IMR-90 (cell line): Measurements from ENCODE around the gene AATF. TPM values are rescaled to one million over a fixed set of nuclear protein-coding genes. Genes with fewer than 3 reads are reported as not detected.

Experiments
- CHD1 ChIP-seq: IDR thresholded peaks from 2 replicates; pipeline ENCODE4 v1.6.1; 2012; ENCODE audit warnings: low read depth, low read length, improper control_type of control experiment
- NFE2L2 ChIP-seq: fragments of 150-350 bp; IDR thresholded peaks from 2 replicates; pipeline ENCODE4 v1.6.1; 2016; ENCODE audit warnings: low read depth, mild to moderate bottlenecking, low read length
- POLR2A ChIP-seq: IDR thresholded peaks from 2 replicates; pipeline ENCODE4 v1.6.1; 2012; ENCODE audit warnings: mild to moderate bottlenecking, low read depth, low read length
- RFX5 ChIP-seq: IDR thresholded peaks from 2 replicates; pipeline ENCODE4 v1.8.0; 2012; ENCODE audit warnings: low read depth, mild to moderate bottlenecking, low read length, moderate library complexity
- USF2 ChIP-seq: fragments of 150-350 bp; IDR thresholded peaks from 2 replicates; pipeline ENCODE4 v1.6.1; 2017; ENCODE audit warnings: mild to moderate bottlenecking, antibody characterized with exemption, low read length, low read depth
- polyA plus RNA-seq, 3 experiments: library from polyadenylated mRNA; depleted of rRNA; stranded (reverse); fragments of >200 nt; gene quantifications; 2 replicates each; pipeline ENCODE4 v1.2.3, GENCODE V29; 2012; ENCODE audit warnings: low replicate concordance in 1 of 3
- total RNA-seq: library from RNA; depleted of rRNA; stranded (reverse); fragments of >200 nt; gene quantifications from 2 replicates; pipeline ENCODE4 v1.2.3, GENCODE V29; 2012

Gene AATF
- total and polyA plus RNA-seq, 2 of the 4 experiments (the other 2 are of a cell fraction) = 21.0 to 34.8 TPM

GRCh38 chr17:36939802-36940312 is 8.9 kb upstream of the AATF start (continued):
- TF ChIP-seq USF2 = no peak
- TF ChIP-seq RFX5 = no peak
- no peak for TF ChIP-seq POLR2A
- TF ChIP-seq NFE2L2 = no peak
- TF ChIP-seq CHD1 = no peak
